GM18861 (cell line): ENCODE results near the gene NKX6-2.
"Not testable (repeated sequence)": the region's sequence is repeated elsewhere in the genome, so short reads cannot be mapped to it uniquely, and the experiment has no call there.

Source experiments
- ATAC-seq: cut with Tn5 transposase; IDR thresholded peaks from one replicate; pipeline ENCODE4 v1.9.1; 2021; ENCODE audit not compliant: unreplicated experiment

The NKX6-2 gene

GRCh38 chr10:132783165-132783939 is 2.6 kb downstream of the NKX6-2 start:
- ATAC-seq = no peak

- no peak for ATAC-seq
Measured at GRCh38 chr10:132781556-132781955, 4.4 kb downstream of the NKX6-2 start.

GRCh38 chr10:132780356-132780755 is 5.6 kb downstream of the NKX6-2 start:
- no peak for ATAC-seq

GRCh38 chr10:132779549-132780294 is 6.2 kb downstream of the NKX6-2 start:
- no peak for ATAC-seq

GRCh38 chr10:132777441-132777840 is 8.5 kb downstream of the NKX6-2 start:
- no peak for ATAC-seq

GRCh38 chr10:132776821-132777220 is 9.1 kb downstream of the NKX6-2 start:
- no peak for ATAC-seq

- no peak for ATAC-seq
Measured at GRCh38 chr10:132776186-132776585, 9.8 kb downstream of the NKX6-2 start.

GRCh38 chr10:132774902-132775863 is 10.8 kb downstream of the NKX6-2 start:
- no peak for ATAC-seq

- no peak for ATAC-seq
Measured at GRCh38 chr10:132774181-132774901, 11.6 kb downstream of the NKX6-2 start.

- ATAC-seq = not testable (repeated sequence)
Measured at GRCh38 chr10:132772816-132773215, 13.1 kb downstream of the NKX6-2 start.

GRCh38 chr10:132770061-132771021 is 15.6 kb downstream of the NKX6-2 start:
- no peak for ATAC-seq

GRCh38 chr10:132768346-132769248 is 17.4 kb downstream of the NKX6-2 start:
- no peak for ATAC-seq

GRCh38 chr10:132766291-132766690 is 19.7 kb downstream of the NKX6-2 start:
- ATAC-seq = no peak

GRCh38 chr10:132765435-132765834 is 20.5 kb downstream of the NKX6-2 start:
- no peak for ATAC-seq

GRCh38 chr10:132764108-132764507 is 21.8 kb downstream of the NKX6-2 start:
- no peak for ATAC-seq

GRCh38 chr10:132763545-132763944 is 22.4 kb downstream of the NKX6-2 start:
- no peak for ATAC-seq

- no peak for ATAC-seq
Measured at GRCh38 chr10:132762267-132762666, 23.7 kb downstream of the NKX6-2 start.

- ATAC-seq = no peak
Measured at GRCh38 chr10:132761395-132762060, 24.4 kb downstream of the NKX6-2 start.
